ENCODE measurements around the gene RBM24.

The RBM24 gene

GRCh38 chr6:17334265-17334664, 53.1 kb downstream of the RBM24 start:
- Histone ChIP-seq H3K27me3 (ENCODE audit: insufficient read depth, low read length) (no peaks in the 10 kb centered on the region), H3K9me3 (ENCODE audit: low read length) (no peaks in the 10 kb centered on the region), H2AFZ (ENCODE audit: low read depth, low read length) (no peak overlapping the region), H3K4me3 (ENCODE audit: low read length) (no peak overlapping the region), H3K36me3 (ENCODE audit: insufficient read depth, low read length) (no peaks in the 10 kb centered on the region), H3K4me1 (ENCODE audit: insufficient read depth, low read length) (no peaks in the 10 kb centered on the region)

GRCh38 chr6:17336425-17336824, 55.3 kb downstream of the RBM24 start:
- Histone ChIP-seq H3K27me3 (ENCODE audit: insufficient read depth, low read length) (no peaks in the 10 kb centered on the region), H2AFZ (ENCODE audit: low read depth, low read length) (no peak overlapping the region), H3K4me1 (ENCODE audit: insufficient read depth, low read length) (no peaks in the 10 kb centered on the region), H3K36me3 (ENCODE audit: insufficient read depth, low read length) (no peaks in the 10 kb centered on the region), H3K9me3 (ENCODE audit: low read length) (no peaks in the 10 kb centered on the region), H3K4me3 (ENCODE audit: low read length) (no peak overlapping the region)

- Histone ChIP-seq H2AFZ (ENCODE audit: low read depth, low read length) (no peak overlapping the region), H3K4me3 (ENCODE audit: low read length) (no peak overlapping the region), H3K4me1 (ENCODE audit: insufficient read depth, low read length) (no peaks in the 10 kb centered on the region), H3K27me3 (ENCODE audit: insufficient read depth, low read length) (no peaks in the 10 kb centered on the region), H3K9me3 (ENCODE audit: low read length) (no peaks in the 10 kb centered on the region), H3K36me3 (ENCODE audit: insufficient read depth, low read length) (no peaks in the 10 kb centered on the region)
Observed at GRCh38 chr6:17339308-17339670, 58.1 kb downstream of the RBM24 start.

- no peak overlapping the region for H2AFZ ChIP-seq (ENCODE audit: low read depth, low read length)
Observed at GRCh38 chr6:17341117-17341805, 60.1 kb downstream of the RBM24 start.

GRCh38 chr6:17341891-17342290, 60.7 kb downstream of the RBM24 start:
- peaks cover 5% of the 10 kb centered on the region for H3K27me3 ChIP-seq (ENCODE audit: insufficient read depth, low read length)
- H3K4me3 ChIP-seq (ENCODE audit: low read length): no peak overlapping the region
- no peaks in the 10 kb centered on the region for H3K9me3 ChIP-seq (ENCODE audit: low read length)
- no peak overlapping the region for H2AFZ ChIP-seq (ENCODE audit: low read depth, low read length)
- H3K36me3 ChIP-seq (ENCODE audit: insufficient read depth, low read length): no peaks in the 10 kb centered on the region
- H3K4me1 ChIP-seq (ENCODE audit: insufficient read depth, low read length): no peaks in the 10 kb centered on the region

More at GRCh38 chr6:17341117-17341805, 60.1 kb downstream of the RBM24 start:
- Histone ChIP-seq H3K9me3 (ENCODE audit: low read length) (no peaks in the 10 kb centered on the region), H3K4me1 (ENCODE audit: insufficient read depth, low read length) (no peaks in the 10 kb centered on the region), H3K36me3 (ENCODE audit: insufficient read depth, low read length) (no peaks in the 10 kb centered on the region), H3K4me3 (ENCODE audit: low read length) (no peak overlapping the region), H3K27me3 (ENCODE audit: insufficient read depth, low read length) (peaks cover 3% of the 10 kb centered on the region)

GRCh38 chr6:17343215-17343614, 62.1 kb downstream of the RBM24 start:
- no peaks in the 10 kb centered on the region for H3K4me1 ChIP-seq (ENCODE audit: insufficient read depth, low read length)
- peaks cover 5% of the 10 kb centered on the region for H3K27me3 ChIP-seq (ENCODE audit: insufficient read depth, low read length)
- no peak overlapping the region for H2AFZ ChIP-seq (ENCODE audit: low read depth, low read length)
- H3K9me3 ChIP-seq (ENCODE audit: low read length): no peaks in the 10 kb centered on the region
- no peaks in the 10 kb centered on the region for H3K36me3 ChIP-seq (ENCODE audit: insufficient read depth, low read length)
- no peak overlapping the region for H3K4me3 ChIP-seq (ENCODE audit: low read length)

Data from neuron (in vitro differentiated cells).